Pulmonary artery endothelial cell (primary cell): ENCODE measurements around the gene POGK. TPM values are rescaled to one million over a fixed set of nuclear protein-coding genes. Genes with fewer than 3 reads are reported as not detected.

ENCODE experiments used
- DNase-seq: peaks from one replicate; pipeline ENCODE4 v3.0.0-alpha.2; 2011; ENCODE audit warnings: low read depth, low spot score
- total RNA-seq: library from RNA; depleted of rRNA; stranded (reverse); fragments of >200 nt; gene quantifications from 2 replicates; pipeline ENCODE4 v1.2.3, GENCODE V29; 2014

The POGK gene
- total RNA-seq, 1 donor from 2014 or later, result 27.3 TPM

DNA sequence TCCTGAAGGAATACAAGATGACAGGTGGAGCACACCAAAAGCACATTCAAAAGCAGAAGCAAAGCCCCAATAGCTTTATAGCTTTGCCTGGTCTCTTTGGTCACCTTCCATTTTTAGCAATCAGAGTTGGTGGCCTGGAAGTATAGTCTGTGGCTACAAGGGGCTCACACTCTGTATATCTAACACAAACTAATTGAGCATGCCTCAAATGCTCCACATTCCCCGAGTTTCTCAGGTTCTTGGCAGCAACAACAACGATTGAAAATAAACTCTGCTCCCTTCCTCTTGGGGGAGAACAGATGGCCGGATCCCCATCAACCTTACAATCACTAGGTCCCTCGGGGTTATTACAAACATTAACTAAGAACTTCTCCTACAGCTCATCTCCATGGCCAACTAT lies 61.7 kb downstream of the POGK start:
- DNase-seq, result no peak

DNA sequence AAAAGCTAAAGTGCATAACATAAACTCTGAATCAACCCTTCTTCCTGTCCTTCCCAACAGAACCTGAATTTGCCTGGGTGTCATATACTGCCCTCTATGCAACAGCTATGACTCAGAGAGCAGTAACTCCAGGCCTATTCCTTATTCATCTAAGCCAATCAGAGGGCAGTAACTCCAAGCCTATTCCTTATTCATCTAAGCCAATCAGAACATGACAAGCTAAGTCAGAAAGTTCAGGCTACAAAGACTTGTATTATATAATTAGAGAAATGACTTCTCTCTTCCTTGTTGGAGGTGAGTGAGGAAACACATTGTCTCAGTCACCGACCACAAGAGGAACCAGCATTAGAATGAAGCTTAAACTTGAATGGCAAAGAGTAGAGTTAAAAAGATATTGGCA lies 63.0 kb downstream of the POGK start:
- no peak for DNase-seq

DNA sequence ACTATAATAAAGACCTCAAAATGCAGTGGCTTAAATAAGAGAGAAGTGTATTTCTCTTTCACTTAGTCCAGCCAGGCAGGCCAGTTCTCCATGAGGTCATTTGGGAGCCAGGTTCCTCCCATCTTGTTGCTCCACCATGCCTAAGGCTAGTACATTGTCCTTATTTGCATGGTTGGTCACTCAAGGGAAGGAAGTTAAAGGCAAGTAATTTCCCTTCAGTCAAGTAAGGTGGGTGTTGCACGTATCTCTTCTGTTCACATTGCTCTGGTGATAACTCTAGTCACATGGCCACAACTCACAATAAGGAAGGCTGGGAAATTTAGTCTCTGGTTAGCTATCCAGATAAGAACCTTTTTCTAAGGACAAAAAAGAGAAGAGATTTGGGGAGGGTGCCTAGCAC lies 64.0 kb downstream of the POGK start:
- DNase-seq, result no peak

DNA sequence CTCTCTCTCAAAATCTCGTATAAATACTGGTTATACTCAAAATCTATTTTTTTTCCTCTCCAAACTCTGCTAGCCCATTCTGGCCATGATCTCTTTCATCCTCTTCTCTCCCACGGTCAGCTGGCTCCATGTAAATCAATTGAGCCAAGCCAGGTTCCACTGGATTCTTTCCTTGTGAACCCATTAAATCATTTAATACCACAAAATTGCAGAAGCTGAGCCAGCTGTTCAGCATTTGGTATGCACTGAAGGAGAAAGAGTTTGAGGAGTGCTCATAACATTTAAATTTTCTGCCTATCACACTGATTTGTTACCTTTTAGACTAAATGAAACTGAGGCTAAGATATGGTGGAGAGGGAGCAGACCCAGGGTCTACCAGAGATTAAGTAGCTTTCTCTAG lies 65.9 kb downstream of the POGK start:
- DNase-seq, result no peak

DNA sequence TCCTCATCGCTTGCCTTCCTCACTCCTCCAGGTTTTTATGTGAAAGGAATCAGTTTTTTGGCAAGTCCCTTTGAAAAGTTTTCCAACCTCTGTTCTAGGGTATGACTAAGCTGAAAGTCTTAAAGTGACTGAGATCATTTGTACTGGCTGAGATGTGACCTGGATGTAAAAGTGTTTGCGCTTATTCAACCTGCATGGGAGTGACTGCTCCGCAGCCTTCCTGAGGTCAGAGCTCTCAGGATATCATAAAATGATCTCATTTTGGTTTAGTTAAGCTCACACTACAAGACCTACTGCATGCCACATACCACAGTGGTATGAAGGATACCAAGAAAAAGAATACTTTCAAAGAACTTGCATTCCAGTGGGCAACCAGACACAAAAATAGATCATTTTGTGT lies 66.6 kb downstream of the POGK start:
- no peak for DNase-seq

Other genes with a start within 250 kb of the POGK start
- 10.7 and 10.9 TPM in 2 replicates for gene TADA1, start 36.8 kb downstream of the POGK start, total RNA-seq
- not detected in 2 replicates for gene ILDR2, start 136.1 kb downstream of the POGK start, total RNA-seq
- not detected in 2 replicates for gene MAEL, start 149.8 kb downstream of the POGK start, total RNA-seq